ENCODE results near the gene STPG2.

DNA sequence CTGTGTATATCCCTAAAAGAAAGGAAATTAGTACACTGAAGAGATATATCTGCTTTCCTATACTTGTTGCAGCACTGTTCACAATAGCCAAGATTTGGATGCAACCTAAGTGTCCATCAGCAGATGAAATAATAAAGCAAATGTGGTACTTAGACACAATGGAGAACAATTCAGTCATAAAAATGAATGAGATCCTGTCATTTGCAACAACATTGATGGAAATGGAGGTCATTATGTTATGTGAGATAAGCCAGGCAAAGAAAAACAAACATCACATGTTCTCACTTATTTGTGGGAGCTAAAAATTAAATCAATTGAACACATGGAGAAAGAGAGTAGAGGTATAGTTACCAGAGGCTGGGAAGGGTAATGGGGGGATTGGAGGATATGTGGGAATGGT is 611.9 kb downstream of the STPG2 start:
- TF ChIP-seq, protein P1, sequence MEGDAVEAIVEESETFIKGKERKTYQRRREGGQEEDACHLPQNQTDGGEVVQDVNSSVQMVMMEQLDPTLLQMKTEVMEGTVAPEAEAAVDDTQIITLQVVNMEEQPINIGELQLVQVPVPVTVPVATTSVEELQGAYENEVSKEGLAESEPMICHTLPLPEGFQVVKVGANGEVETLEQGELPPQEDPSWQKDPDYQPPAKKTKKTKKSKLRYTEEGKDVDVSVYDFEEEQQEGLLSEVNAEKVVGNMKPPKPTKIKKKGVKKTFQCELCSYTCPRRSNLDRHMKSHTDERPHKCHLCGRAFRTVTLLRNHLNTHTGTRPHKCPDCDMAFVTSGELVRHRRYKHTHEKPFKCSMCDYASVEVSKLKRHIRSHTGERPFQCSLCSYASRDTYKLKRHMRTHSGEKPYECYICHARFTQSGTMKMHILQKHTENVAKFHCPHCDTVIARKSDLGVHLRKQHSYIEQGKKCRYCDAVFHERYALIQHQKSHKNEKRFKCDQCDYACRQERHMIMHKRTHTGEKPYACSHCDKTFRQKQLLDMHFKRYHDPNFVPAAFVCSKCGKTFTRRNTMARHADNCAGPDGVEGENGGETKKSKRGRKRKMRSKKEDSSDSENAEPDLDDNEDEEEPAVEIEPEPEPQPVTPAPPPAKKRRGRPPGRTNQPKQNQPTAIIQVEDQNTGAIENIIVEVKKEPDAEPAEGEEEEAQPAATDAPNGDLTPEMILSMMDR (IDR thresholded peaks at IDR 0.05): no peak
- no peak for TF ChIP-seq POLR2A (IDR thresholded peaks at IDR 0.05)
